PC-9 (cell line): Measurements from ENCODE around the gene UBTD2. TPM values are rescaled to one million over a fixed set of nuclear protein-coding genes. Genes with fewer than 3 reads are reported as not detected.

ENCODE experiments used
- BruUV-seq: library from RNA; stranded (reverse); fragments of 400-500 nt; replicated peaks from 2 replicates; lab custom pipeline; 2021; lab: Mats Ljungman, UMichigan
- CTCF ChIA-PET: fragments of 300-600 bp; sonication (Branson Sonifier 250); formaldehyde crosslinking; loops from one replicate; lab custom pipeline; 2022; ENCODE audit warnings: antibody characterized with exemption; lab: Charles Lee
- POLR2A ChIA-PET: fragments of 300-600 bp; sonication (Branson Sonifier 250); formaldehyde crosslinking; loops from one replicate; lab custom pipeline; 2022; ENCODE audit warnings: antibody characterized with exemption; ENCODE audit not compliant: unreplicated experiment; lab: Charles Lee
- DNase-seq, 2 experiments: peaks; one replicate each; pipeline versions ENCODE4 v3.0.0 to v3.0.0-alpha.2; 2015 to 2022; ENCODE audit warnings: mixed read lengths in 1 of 2
- H2AFZ ChIP-seq: fragments of 200-600 bp; sonication (generic); 2 replicates; pipeline ENCODE4 v1.8.1; 2017; ENCODE audit warnings: antibody characterized with exemption
- H3F3A ChIP-seq: fragments of 200-600 bp; sonication (generic); 2 replicates; pipeline ENCODE4 v1.8.1; 2017; ENCODE audit warnings: antibody characterized with exemption, mild to moderate bottlenecking, low read depth; ENCODE audit not compliant: insufficient read depth
- H3K27ac ChIP-seq: fragments of 200-600 bp; sonication (generic); 2 replicates; pipeline ENCODE4 v1.6.1; 2016; ENCODE audit warnings: mixed run types
- H3K27me3 ChIP-seq: fragments of 200-600 bp; sonication (generic); 2 replicates; pipeline ENCODE4 v1.6.1; 2016; ENCODE audit warnings: low read depth, mixed run types; ENCODE audit not compliant: insufficient read depth
- H3K36me3 ChIP-seq: fragments of 200-600 bp; sonication (generic); 2 replicates; pipeline ENCODE4 v1.6.1; 2016; ENCODE audit warnings: low read depth, mixed run types
- H3K4me1 ChIP-seq: fragments of 200-600 bp; sonication (generic); replicated peaks from 2 replicates; pipeline ENCODE4 v1.6.1; 2016; ENCODE audit warnings: mixed run types; ENCODE audit not compliant: insufficient read depth
- H3K4me2 ChIP-seq: fragments of 200-600 bp; sonication (generic); 2 replicates; pipeline ENCODE4 v1.6.1; 2017; ENCODE audit warnings: mixed run types
- H3K4me3 ChIP-seq: fragments of 200-600 bp; sonication (generic); 2 replicates; pipeline ENCODE4 v1.6.1; 2016; ENCODE audit warnings: mixed run types
- H3K79me2 ChIP-seq: fragments of 200-600 bp; sonication (generic); 2 replicates; pipeline ENCODE4 v1.6.1; 2017; ENCODE audit warnings: low read depth, mixed run types
- H3K9me2 ChIP-seq: fragments of 200-600 bp; sonication (generic); 2 replicates; pipeline ENCODE4 v1.8.1; 2017; ENCODE audit warnings: mild to moderate bottlenecking; ENCODE audit not compliant: insufficient read depth
- H3K9me3 ChIP-seq: fragments of 200-600 bp; sonication (generic); 2 replicates; pipeline ENCODE4 v1.8.1; 2016; ENCODE audit warnings: low read depth; ENCODE audit not compliant: insufficient read depth
- H4K20me1 ChIP-seq: fragments of 200-600 bp; sonication (generic); 2 replicates; pipeline ENCODE4 v1.8.1; 2017; ENCODE audit not compliant: insufficient read depth
- EZH2 ChIP-seq: fragments of 200-600 bp; sonication (generic); IDR thresholded peaks from 2 replicates; pipeline ENCODE4 v1.8.0; 2017; ENCODE audit warnings: antibody characterized with exemption, low read depth
- intact Hi-C: fragments of 100-400 bp; cut with micrococcal nuclease; formaldehyde crosslinking; loops from one replicate; pipeline ENCODE4 v1.10.0; 2022; ENCODE audit not compliant: unreplicated experiment
- total RNA-seq: library from RNA; stranded (reverse); gene quantifications from 2 replicates; pipeline ENCODE4 v1.2.3, GENCODE V29; 2021
- TF ChIP-seq, protein P1 (sequence below): fragments of 200-600 bp; sonication (generic); conservative IDR thresholded peaks from 2 replicates; pipeline ENCODE4 v1.6.1; 2017; ENCODE audit warnings: mixed run types, antibody characterized with exemption, mild to moderate bottlenecking, moderate library complexity

The UBTD2 gene
- total RNA-seq, 1 experiment from 2014 or later = 21.7 TPM

DNA sequence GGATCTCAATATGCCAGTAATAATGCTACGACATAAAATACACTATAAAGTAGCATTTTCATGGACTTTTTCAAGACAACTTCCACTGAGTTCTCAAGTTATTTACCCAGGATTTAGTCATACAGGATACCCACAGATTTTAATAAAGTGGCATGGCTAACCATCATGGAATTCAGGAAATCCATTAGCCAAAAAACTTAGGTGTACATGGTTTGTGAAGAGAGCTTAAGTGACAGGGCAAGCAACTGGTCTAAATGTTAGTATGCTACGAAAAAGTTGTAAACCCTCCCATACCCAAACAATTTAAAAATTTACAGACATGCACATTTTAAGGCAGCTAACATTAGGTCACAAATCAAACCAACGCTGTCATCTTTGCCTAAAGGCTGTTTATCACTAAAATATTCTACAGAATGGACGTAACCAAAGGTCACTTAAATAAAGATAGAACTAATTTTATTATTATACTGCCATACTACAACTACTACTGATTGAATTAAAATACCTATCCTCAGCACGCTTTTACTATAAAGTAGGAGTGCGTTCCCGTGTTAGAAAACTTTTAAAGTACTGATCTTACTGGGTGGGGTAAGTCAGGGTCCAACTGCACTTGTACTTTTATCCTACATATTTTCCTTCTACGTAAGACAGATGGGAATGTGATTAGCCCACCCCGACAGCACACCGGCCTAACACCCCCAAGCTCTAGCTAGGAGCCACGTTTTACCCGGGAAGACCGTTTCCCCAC, 1.1 kb downstream of the UBTD2 start:
- H3K4me1 ChIP-seq = peaks cover 33% of the 10 kb centered on the region
- DNase-seq = peak in 1 of 2 experiments; percentile 85
- peaks cover 38% of the 10 kb centered on the region for H3F3A ChIP-seq
- H3K9me3 ChIP-seq = no peaks in the 10 kb centered on the region
- CTCF ChIA-PET = interaction anchor here (0.6 to 1.3 kb wide), 6 partner anchors 11 to 577 kb away, joined by 3 to 4 read pairs (median 4); partner anchors contain the start of gene STK10
- H3K4me2 ChIP-seq = peak overlapping the region; percentile 91
- peaks cover 60% of the 10 kb centered on the region for H3K79me2 ChIP-seq
- intact Hi-C loops = loop anchor here (1.0 to 10.0 kb wide), 6 partner anchors 21 to 868 kb away; partner anchors contain the start of genes FBXW11, FGF18 and STK10
- POLR2A ChIA-PET = interaction anchor here (0.6 to 1.4 kb wide), 10 partner anchors 21 to 1527 kb away, joined by 3 to 8 read pairs (median 4); partner anchors contain the start of gene STK10
- H2AFZ ChIP-seq = peak overlapping the region; percentile 89
- TF ChIP-seq EZH2 = no peak
- TF ChIP-seq, protein P1, sequence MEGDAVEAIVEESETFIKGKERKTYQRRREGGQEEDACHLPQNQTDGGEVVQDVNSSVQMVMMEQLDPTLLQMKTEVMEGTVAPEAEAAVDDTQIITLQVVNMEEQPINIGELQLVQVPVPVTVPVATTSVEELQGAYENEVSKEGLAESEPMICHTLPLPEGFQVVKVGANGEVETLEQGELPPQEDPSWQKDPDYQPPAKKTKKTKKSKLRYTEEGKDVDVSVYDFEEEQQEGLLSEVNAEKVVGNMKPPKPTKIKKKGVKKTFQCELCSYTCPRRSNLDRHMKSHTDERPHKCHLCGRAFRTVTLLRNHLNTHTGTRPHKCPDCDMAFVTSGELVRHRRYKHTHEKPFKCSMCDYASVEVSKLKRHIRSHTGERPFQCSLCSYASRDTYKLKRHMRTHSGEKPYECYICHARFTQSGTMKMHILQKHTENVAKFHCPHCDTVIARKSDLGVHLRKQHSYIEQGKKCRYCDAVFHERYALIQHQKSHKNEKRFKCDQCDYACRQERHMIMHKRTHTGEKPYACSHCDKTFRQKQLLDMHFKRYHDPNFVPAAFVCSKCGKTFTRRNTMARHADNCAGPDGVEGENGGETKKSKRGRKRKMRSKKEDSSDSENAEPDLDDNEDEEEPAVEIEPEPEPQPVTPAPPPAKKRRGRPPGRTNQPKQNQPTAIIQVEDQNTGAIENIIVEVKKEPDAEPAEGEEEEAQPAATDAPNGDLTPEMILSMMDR = no peak; the same call in 1 of the 2 replicates
- H3K9me2 ChIP-seq = no peaks in the 10 kb centered on the region
- H3K27me3 ChIP-seq = no peaks in the 10 kb centered on the region
- peak overlapping the region; percentile 98 for H3K4me3 ChIP-seq
- H4K20me1 ChIP-seq = no peaks in the 10 kb centered on the region; the same call in 1 of the 2 replicates
- BruUV-seq = TSS peak; percentile 45
- H3K36me3 ChIP-seq = no peaks in the 10 kb centered on the region
- peak overlapping the region; percentile 46 for H3K27ac ChIP-seq

DNA sequence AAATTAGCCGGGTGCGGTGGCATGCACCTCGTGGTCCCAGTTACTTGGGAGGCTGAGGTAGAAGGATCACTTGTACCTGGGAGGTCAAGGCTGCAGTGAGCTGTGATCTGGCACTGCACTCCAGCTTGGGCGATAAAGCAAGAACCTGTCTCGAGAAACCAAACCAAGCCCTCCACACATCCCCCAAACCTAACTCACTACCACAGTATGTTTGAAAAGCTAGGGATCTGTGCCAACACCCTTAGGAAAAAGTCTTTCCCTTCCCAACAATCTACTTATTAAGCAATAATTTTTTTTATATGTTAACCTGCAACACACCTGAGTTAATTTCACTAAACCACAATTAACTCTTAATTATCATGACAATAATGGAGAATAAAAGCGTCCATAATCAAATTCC, 2.2 kb downstream of the UBTD2 start:
- Histone ChIP-seq H3K27me3 (no peaks in the 10 kb centered on the region), H3K4me3 (peak overlapping the region; percentile 98), H3K27ac (peak overlapping the region; percentile 46), H3K4me2 (peak overlapping the region; percentile 91), H3K9me2 (no peaks in the 10 kb centered on the region), H3K9me3 (no peaks in the 10 kb centered on the region), H3K36me3 (no peaks in the 10 kb centered on the region), H3F3A (peaks cover 49% of the 10 kb centered on the region), H2AFZ (no peak overlapping the region), H3K79me2 (peaks cover 71% of the 10 kb centered on the region), H3K4me1 (peaks cover 44% of the 10 kb centered on the region), H4K20me1 (no peaks in the 10 kb centered on the region; the same call in 1 of the 2 replicates)
- intact Hi-C loops = loop anchor here (5.0 to 10.0 kb wide), 2 partner anchors 274 to 867 kb away; partner anchors contain the start of genes FBXW11 and FGF18
- POLR2A ChIA-PET = interaction anchor here (0.6 to 0.7 kb wide), 3 partner anchors 98 to 171 kb away, joined by 3 read pairs; no protein-coding TSS in a partner anchor
- CTCF ChIA-PET = no interaction called here
- TF ChIP-seq, protein P1 = no peak
- BruUV-seq = no TSS peak
- no peak for DNase-seq

- peak overlapping the region; percentile 91 for H3K4me2 ChIP-seq
- TF ChIP-seq, protein P1 = no peak
- no peak for TF ChIP-seq EZH2
- H3K27ac ChIP-seq = no peak overlapping the region
- H3K36me3 ChIP-seq = no peaks in the 10 kb centered on the region
- H3K4me1 ChIP-seq = peaks cover 48% of the 10 kb centered on the region
- ChIA-PET POLR2A (interaction anchor here (0.7 kb wide), 1 partner anchor 98 kb away, joined by 3 read pairs; no protein-coding TSS in a partner anchor), CTCF (no interaction called here)
- no peak for DNase-seq
- peaks cover 75% of the 10 kb centered on the region for H3K79me2 ChIP-seq
- no peaks in the 10 kb centered on the region; the same call in 1 of the 2 replicates for H4K20me1 ChIP-seq
- no peaks in the 10 kb centered on the region for H3K9me3 ChIP-seq
- H3K27me3 ChIP-seq = no peaks in the 10 kb centered on the region
- no peaks in the 10 kb centered on the region for H3K9me2 ChIP-seq
- intact Hi-C loops = loop anchor here (5.0 to 10.0 kb wide), 2 partner anchors 274 to 866 kb away; partner anchors contain the start of genes FBXW11 and FGF18
- no peak overlapping the region for H2AFZ ChIP-seq
- no TSS peak for BruUV-seq
- peaks cover 54% of the 10 kb centered on the region for H3F3A ChIP-seq
- H3K4me3 ChIP-seq = peak overlapping the region; percentile 98; the same call in 1 of the 2 replicates
These were observed 2.6 kb downstream of the UBTD2 start for GRCh38 chr5:172280929-172281328.
